A673 (cell line): ENCODE data around the gene ACO1.

Experiments used
- EZH2 ChIP-seq: fragments of 200-600 bp; sonication (generic); IDR thresholded peaks from 2 replicates; pipeline ENCODE4 v1.6.1; 2017; ENCODE audit warnings: borderline replicate concordance, low read depth, mild to moderate bottlenecking, mixed read lengths, antibody characterized with exemption, low read length; ENCODE audit not compliant: poor library complexity, severe bottlenecking
- TF ChIP-seq, protein P1 (sequence below): fragments of 300-800, 200-600 bp; sonication (generic); conservative IDR thresholded peaks from 2 replicates; pipeline ENCODE4 v1.5.1; 2017; ENCODE audit warnings: low read depth, mild to moderate bottlenecking, antibody characterized with exemption, low read length, moderate library complexity, mixed read lengths

DNA sequence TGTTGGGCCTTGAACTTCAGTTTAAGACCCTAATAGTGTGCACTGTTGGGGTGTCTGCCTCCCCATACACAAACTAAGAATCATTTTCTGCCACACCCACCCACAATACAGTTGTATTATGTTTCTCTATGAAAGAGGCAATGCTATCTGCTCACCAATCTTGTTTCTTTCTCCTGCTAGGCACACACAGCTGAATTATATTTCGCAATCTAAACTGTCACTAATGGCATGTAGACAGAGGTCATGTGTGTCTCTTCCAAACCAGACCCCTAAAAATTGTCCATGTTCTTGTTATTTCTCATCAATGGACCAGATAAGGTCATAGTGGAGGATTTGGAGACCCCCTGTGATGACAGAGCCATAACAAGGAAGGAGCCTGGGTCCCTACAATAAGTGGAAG lies 84.3 kb downstream of the ACO1 start:
- TF ChIP-seq, protein P1, sequence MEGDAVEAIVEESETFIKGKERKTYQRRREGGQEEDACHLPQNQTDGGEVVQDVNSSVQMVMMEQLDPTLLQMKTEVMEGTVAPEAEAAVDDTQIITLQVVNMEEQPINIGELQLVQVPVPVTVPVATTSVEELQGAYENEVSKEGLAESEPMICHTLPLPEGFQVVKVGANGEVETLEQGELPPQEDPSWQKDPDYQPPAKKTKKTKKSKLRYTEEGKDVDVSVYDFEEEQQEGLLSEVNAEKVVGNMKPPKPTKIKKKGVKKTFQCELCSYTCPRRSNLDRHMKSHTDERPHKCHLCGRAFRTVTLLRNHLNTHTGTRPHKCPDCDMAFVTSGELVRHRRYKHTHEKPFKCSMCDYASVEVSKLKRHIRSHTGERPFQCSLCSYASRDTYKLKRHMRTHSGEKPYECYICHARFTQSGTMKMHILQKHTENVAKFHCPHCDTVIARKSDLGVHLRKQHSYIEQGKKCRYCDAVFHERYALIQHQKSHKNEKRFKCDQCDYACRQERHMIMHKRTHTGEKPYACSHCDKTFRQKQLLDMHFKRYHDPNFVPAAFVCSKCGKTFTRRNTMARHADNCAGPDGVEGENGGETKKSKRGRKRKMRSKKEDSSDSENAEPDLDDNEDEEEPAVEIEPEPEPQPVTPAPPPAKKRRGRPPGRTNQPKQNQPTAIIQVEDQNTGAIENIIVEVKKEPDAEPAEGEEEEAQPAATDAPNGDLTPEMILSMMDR: no peak
- TF ChIP-seq EZH2: no peak
